Rectal smooth muscle tissue (tissue), 1 donor: Measurements from ENCODE around the gene PELI2.

Source experiments
- H3K27ac ChIP-seq: one replicate; pipeline ENCODE4 v1.7.0; 2013; ENCODE audit warnings: low read depth, low read length, inconsistent platforms
- H3K27me3 ChIP-seq: one replicate; pipeline ENCODE4 v1.7.0; 2013; ENCODE audit warnings: low read length; ENCODE audit not compliant: control insufficient read depth, insufficient read depth
- H3K36me3 ChIP-seq: one replicate; pipeline ENCODE4 v1.7.0; 2013; ENCODE audit warnings: low read length; ENCODE audit not compliant: control insufficient read depth, insufficient read depth
- H3K4me1 ChIP-seq: one replicate; pipeline ENCODE4 v1.7.0; 2013; ENCODE audit warnings: low read length; ENCODE audit not compliant: control insufficient read depth, insufficient read depth
- H3K4me3 ChIP-seq: one replicate; pipeline ENCODE4 v1.7.0; 2013; ENCODE audit warnings: low read length
- H3K9ac ChIP-seq: one replicate; pipeline ENCODE4 v1.7.0; 2013; ENCODE audit warnings: low read length

Gene PELI2

GRCh38 chr14:56121816-56122215, 3.6 kb downstream of the PELI2 start:
- H3K9ac ChIP-seq, result no peak overlapping the region
- peaks cover 6% of the 10 kb centered on the region for H3K4me1 ChIP-seq
- no peaks in the 10 kb centered on the region for H3K36me3 ChIP-seq
- H3K4me3 ChIP-seq, result no peak overlapping the region
- no peaks in the 10 kb centered on the region for H3K27me3 ChIP-seq
- H3K27ac ChIP-seq, result no peak overlapping the region

DNA sequence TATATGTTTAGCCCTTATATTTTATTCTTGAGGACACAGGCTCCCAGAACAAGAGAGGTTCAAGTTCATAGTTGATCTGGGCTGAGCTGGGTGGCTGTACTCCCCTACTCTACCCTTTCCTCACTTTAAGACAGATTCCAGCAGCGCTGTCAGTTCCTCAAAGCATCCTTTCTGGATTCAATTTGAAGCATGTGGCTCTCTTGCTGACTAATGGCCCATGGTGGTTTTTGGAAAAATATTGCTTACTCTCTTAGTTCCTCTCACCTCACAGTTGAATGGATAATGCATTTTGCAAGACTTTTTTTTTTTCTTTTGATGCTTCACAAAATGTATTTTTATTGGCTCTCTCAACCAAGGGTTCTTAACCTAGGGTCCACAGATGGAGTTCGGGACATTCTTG, 4.1 kb downstream of the PELI2 start:
- Histone ChIP-seq H3K27me3 (no peaks in the 10 kb centered on the region), H3K27ac (no peak overlapping the region), H3K4me1 (peaks cover 6% of the 10 kb centered on the region), H3K36me3 (no peaks in the 10 kb centered on the region), H3K9ac (no peak overlapping the region), H3K4me3 (no peak overlapping the region)

GRCh38 chr14:56124327-56124726, 6.1 kb downstream of the PELI2 start:
- Histone ChIP-seq H3K27me3 (no peaks in the 10 kb centered on the region), H3K4me3 (no peak overlapping the region), H3K27ac (no peak overlapping the region), H3K9ac (no peak overlapping the region), H3K4me1 (peaks cover 3% of the 10 kb centered on the region), H3K36me3 (no peaks in the 10 kb centered on the region)

DNA sequence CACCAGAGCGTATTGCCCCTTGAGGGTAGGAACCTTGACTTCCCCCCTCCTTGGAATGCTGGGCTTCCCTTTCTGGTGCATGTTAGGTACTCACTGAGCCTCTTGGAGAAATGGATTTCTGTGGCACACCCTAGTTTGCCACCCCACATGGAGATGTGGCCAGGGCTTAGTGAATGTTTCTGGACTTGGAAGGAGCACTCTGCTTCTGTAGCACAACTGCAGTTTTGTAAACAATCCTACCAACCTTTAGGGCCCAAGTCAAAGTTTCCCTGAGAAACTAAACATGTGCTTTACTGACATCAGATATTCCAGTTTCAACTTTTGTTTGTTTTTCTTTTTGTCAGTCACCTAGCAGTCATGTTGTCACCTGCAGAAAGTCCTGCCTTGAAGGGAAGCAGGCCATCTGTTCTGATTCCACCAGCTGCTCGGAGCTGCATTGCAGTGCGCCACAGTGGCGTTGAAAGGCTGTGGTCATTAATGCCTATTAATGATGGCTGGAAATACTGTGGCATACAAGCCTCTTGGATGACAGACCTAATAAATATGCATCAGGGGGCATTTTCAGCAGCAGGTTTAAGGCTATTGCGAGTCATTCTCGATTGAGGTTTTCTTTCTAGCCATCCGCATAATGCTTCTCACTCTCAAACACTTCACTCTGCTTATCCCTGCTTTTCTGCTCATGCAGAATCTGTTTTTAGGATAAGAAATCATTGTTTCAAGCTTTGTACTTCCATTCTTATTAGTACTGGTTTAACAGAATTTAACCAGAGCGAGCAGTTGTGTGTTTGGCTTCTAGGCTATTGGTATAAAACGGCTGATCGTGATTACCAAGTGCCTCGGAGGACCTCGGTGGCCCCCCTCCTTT, 7.8 kb downstream of the PELI2 start:
- Histone ChIP-seq H3K4me1 (no peaks in the 10 kb centered on the region), H3K27ac (no peak overlapping the region), H3K9ac (no peak overlapping the region), H3K4me3 (no peak overlapping the region), H3K27me3 (no peaks in the 10 kb centered on the region), H3K36me3 (no peaks in the 10 kb centered on the region)

GRCh38 chr14:56126637-56126913, 8.4 kb downstream of the PELI2 start:
- no peaks in the 10 kb centered on the region for H3K36me3 ChIP-seq
- H3K27me3 ChIP-seq, result no peaks in the 10 kb centered on the region
- H3K27ac ChIP-seq, result no peak overlapping the region
- no peak overlapping the region for H3K9ac ChIP-seq
- H3K4me1 ChIP-seq, result no peaks in the 10 kb centered on the region
- no peak overlapping the region for H3K4me3 ChIP-seq

DNA sequence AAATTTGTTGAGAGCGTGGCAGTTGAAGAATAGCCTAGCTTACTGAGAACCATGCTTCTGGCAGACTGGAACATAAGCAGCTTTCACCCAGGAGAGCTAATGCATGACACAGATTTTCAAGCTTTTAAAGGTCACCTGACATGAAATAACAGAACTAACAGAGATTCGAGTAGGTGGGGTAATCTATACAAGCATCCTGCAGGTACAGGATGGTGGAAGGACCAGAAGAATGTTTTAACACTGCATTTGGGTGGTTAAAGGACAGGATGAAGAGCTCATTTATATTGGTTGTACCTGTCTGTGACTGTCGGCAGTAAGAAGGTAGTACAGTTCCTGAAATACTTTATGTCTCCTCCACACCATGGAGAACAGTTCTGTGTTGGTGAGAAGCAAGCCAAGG, 8.9 kb downstream of the PELI2 start:
- no peaks in the 10 kb centered on the region for H3K36me3 ChIP-seq
- no peaks in the 10 kb centered on the region for H3K27me3 ChIP-seq
- no peaks in the 10 kb centered on the region for H3K4me1 ChIP-seq
- H3K4me3 ChIP-seq, result no peak overlapping the region
- no peak overlapping the region for H3K9ac ChIP-seq
- H3K27ac ChIP-seq, result no peak overlapping the region

DNA sequence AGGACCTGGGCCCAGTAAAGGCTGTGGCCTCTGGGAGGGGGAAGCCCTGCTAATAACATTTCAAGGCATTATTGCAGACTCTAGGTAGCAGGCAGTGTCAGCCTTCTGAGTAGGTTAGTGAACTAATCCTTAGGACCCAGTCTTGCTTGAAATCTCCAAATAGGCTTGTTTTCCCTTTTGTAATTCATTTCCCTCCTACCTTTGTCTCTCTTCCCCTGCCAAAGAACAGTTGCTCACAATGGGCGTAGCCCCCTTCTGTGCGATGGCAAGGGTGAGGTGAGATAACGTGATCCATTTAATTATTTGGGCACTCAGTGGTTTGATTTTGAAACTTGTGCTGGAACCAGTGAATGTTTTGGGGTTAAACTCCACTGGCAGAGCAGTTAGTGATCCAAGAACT, 10.9 kb downstream of the PELI2 start:
- H3K27me3 ChIP-seq, result no peaks in the 10 kb centered on the region
- H3K36me3 ChIP-seq, result no peaks in the 10 kb centered on the region
- no peak overlapping the region for H3K27ac ChIP-seq
- no peak overlapping the region for H3K4me3 ChIP-seq
- no peaks in the 10 kb centered on the region for H3K4me1 ChIP-seq
- no peak overlapping the region for H3K9ac ChIP-seq

GRCh38 chr14:56129933-56130332, 11.7 kb downstream of the PELI2 start:
- Histone ChIP-seq H3K4me1 (no peaks in the 10 kb centered on the region), H3K27ac (no peak overlapping the region), H3K9ac (no peak overlapping the region), H3K36me3 (no peaks in the 10 kb centered on the region), H3K27me3 (no peaks in the 10 kb centered on the region), H3K4me3 (no peak overlapping the region)

DNA sequence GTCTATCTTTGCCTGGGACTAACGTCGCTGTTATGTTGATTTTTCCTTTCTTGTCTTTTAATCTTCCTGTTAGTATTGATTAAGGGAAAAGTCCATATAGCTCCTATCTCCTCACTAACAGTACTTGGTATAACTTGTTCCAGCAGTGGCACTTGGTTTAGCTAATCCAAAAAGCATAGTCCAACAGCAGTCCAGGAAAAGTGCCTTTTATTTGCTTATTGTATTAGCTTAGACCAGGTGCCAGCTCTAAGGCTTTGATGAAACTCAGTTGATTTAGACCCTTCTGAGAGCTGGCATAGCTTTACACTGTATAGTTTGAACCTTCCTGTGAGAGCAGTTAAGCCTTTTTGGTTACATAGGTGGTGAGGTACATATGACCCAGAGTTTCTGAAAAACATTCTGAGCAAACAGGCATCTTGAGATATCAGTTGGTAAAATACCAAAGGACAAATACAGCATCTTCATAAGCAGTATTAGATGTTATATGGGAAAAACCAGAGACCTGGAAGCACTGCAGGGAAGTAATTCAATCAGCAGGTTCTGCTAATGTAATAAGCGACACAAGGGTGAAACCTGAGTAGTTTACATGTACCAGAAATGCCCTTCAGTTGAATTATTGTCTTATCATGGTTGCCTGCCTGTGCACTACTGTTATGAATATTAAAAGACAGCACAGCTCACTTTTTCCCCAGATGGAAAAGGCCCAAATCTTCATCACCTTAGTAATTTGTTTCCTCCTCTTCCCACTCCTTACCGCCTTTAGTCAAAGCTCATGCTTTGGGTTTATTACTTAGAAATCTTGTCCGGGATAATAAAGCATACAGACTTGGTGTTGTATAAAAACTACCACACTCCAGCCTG, 13.0 kb downstream of the PELI2 start:
- no peak overlapping the region for H3K4me3 ChIP-seq
- H3K4me1 ChIP-seq, result no peaks in the 10 kb centered on the region
- H3K27ac ChIP-seq, result no peak overlapping the region

GRCh38 chr14:56131865-56132833, 13.9 kb downstream of the PELI2 start:
- Histone ChIP-seq H3K9ac (no peak overlapping the region), H3K27ac (no peak overlapping the region), H3K27me3 (no peaks in the 10 kb centered on the region), H3K4me1 (no peaks in the 10 kb centered on the region), H3K36me3 (no peaks in the 10 kb centered on the region), H3K4me3 (no peak overlapping the region)

More for the DNA sequence above, 13.0 kb downstream of the PELI2 start:
- no peaks in the 10 kb centered on the region for H3K27me3 ChIP-seq
- no peaks in the 10 kb centered on the region for H3K36me3 ChIP-seq
- no peak overlapping the region for H3K9ac ChIP-seq

DNA sequence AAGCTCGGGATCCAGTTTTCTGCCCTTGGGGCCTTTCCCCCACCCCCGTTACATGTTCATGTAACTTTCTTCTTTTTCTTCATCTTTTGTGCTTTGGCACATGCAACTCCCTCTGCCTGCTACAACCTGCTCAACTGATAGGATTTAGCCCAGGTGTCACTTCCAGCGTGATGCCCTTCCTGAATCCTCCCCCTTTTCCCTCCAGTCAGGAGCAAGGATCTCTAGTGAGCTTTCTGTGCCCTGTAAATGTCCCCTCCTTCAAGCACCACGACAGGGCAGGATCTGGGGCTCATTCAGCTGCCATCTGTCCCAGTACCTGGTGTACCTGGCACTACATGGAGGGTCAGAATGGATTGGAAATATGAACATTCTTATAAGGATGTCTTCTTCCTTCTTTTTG, 15.3 kb downstream of the PELI2 start:
- Histone ChIP-seq H3K27me3 (no peaks in the 10 kb centered on the region), H3K36me3 (no peaks in the 10 kb centered on the region), H3K4me1 (no peaks in the 10 kb centered on the region), H3K27ac (no peak overlapping the region), H3K4me3 (no peak overlapping the region), H3K9ac (no peak overlapping the region)

DNA sequence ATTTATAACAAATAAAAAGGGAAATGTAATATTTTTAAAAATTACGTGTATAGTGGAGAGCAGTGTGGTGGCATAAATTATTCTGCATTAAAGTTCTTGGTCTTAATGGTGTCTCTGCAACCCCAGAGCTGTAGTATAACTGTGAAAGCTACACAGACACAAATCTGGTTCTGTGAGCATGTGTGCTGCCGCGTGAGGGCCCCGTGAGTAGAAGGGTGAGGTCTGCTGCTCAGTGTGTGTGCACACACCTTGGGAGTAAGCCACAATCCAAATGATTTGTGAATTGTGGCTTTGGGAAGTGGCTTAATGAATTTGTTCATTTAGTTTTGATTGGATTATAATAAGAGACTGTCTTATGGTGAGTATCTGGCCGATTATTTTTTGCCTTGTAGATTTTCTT, 16.8 kb downstream of the PELI2 start:
- no peaks in the 10 kb centered on the region for H3K36me3 ChIP-seq
- H3K4me1 ChIP-seq, result no peaks in the 10 kb centered on the region
- no peak overlapping the region for H3K27ac ChIP-seq
- no peak overlapping the region for H3K4me3 ChIP-seq
- H3K9ac ChIP-seq, result no peak overlapping the region
- no peaks in the 10 kb centered on the region for H3K27me3 ChIP-seq
